Measurements from ENCODE around the gene SYNE2.
"Not testable (repeated sequence)": the region's sequence is repeated elsewhere in the genome, so short reads cannot be mapped to it uniquely, and the experiment has no call there.

DNA sequence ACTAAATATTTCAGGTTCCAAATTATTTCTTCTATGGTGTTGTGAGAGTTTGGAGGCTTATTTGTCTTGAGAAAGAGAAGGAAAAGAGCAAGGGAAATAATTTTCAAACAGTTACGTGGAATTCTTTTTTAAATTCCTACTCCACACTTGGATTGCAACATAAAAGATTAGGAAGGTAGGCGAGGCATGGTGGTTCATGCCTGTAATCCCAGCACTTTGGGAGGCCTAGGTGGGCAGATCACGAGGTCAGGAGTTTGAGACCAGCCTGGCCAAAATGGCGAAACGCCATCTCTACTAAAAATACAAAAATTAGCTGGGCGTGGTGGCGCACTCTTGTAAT is 265.6 kb downstream of the SYNE2 start:
- TF ChIP-seq CTCF, EZH2, EZH2phosphoT487 (IDR thresholded peaks at IDR 0.05): not testable (repeated sequence)

Measured in neural progenitor cell (in vitro differentiated cells).